Hepatocyte (in vitro differentiated cells): ENCODE data around the gene SMIM41. TPM values are rescaled to one million over a fixed set of nuclear protein-coding genes. Genes with fewer than 3 reads are reported as not detected.

ENCODE experiments used
- DNase-seq: peaks from one replicate; pipeline ENCODE4 v3.0.0-alpha.2; 2016; ENCODE audit warnings: low spot score
- H2AFZ ChIP-seq: fragments of 200-600 bp; sonication (generic); 2 replicates; pipeline ENCODE4 v1.6.0; 2016; ENCODE audit warnings: antibody characterized with exemption, mild to moderate bottlenecking
- H3K27ac ChIP-seq: fragments of 200-600 bp; sonication (generic); 2 replicates; pipeline ENCODE4 v1.5.1; 2016; ENCODE audit warnings: mild to moderate bottlenecking
- H3K27me3 ChIP-seq: fragments of 200-600 bp; sonication (generic); 2 replicates; pipeline ENCODE4 v1.6.1; 2016
- H3K36me3 ChIP-seq: fragments of 200-600 bp; sonication (generic); replicated peaks from 2 replicates; pipeline ENCODE4 v1.5.1; 2016; ENCODE audit warnings: low read depth; ENCODE audit not compliant: insufficient read depth
- H3K4me1 ChIP-seq: fragments of 200-600 bp; sonication (generic); 2 replicates; pipeline ENCODE4 v1.5.1; 2016; ENCODE audit warnings: mild to moderate bottlenecking, moderate library complexity; ENCODE audit not compliant: insufficient read depth
- H3K4me2 ChIP-seq: fragments of 200-600 bp; sonication (generic); 2 replicates; pipeline ENCODE4 v1.6.0; 2016
- H3K4me3 ChIP-seq: fragments of 200-600 bp; sonication (generic); 2 replicates; pipeline ENCODE4 v1.5.1; 2016; ENCODE audit warnings: mild to moderate bottlenecking
- H3K79me2 ChIP-seq: fragments of 200-600 bp; sonication (generic); 2 replicates; pipeline ENCODE4 v1.6.0; 2017; ENCODE audit warnings: mild to moderate bottlenecking
- H3K9me2 ChIP-seq: fragments of 200-600 bp; sonication (generic); replicated peaks from 2 replicates; pipeline ENCODE4 v1.6.0; 2017; ENCODE audit warnings: mild to moderate bottlenecking; ENCODE audit not compliant: insufficient read depth
- H3K9me3 ChIP-seq: fragments of 200-600 bp; sonication (generic); 2 replicates; pipeline ENCODE4 v1.5.1; 2016; ENCODE audit warnings: low read depth, mild to moderate bottlenecking
- H4K20me1 ChIP-seq: fragments of 200-600 bp; sonication (generic); 2 replicates; pipeline ENCODE4 v1.6.0; 2016; ENCODE audit warnings: mild to moderate bottlenecking; ENCODE audit not compliant: insufficient read depth, poor library complexity, severe bottlenecking
- CTCF ChIP-seq: fragments of 200-600 bp; sonication (generic); IDR thresholded peaks from 2 replicates; pipeline ENCODE4 v1.5.1; 2016; ENCODE audit warnings: antibody characterized with exemption, mild to moderate bottlenecking; ENCODE audit not compliant: poor library complexity
- EZH2 ChIP-seq: fragments of 200-600 bp; sonication (generic); IDR thresholded peaks from 2 replicates; pipeline ENCODE4 v1.6.1; 2016; ENCODE audit warnings: antibody characterized with exemption, mild to moderate bottlenecking, borderline replicate concordance
- EZH2phosphoT487 ChIP-seq: fragments of 200-600 bp; sonication (generic); IDR thresholded peaks from one replicate; pipeline ENCODE4 v1.6.1; 2018; ENCODE audit warnings: antibody characterized with exemption, mild to moderate bottlenecking, low read depth, moderate library complexity; ENCODE audit not compliant: unreplicated experiment, severe bottlenecking
- WGBS: methylation state at CpG from one replicate; pipeline ENCODE4 v1.1.6; 2016; ENCODE audit warnings: low lambda C conversion rate; ENCODE audit errors: missing lambda C conversion rate; 5-methylcytosine and 5-hydroxymethylcytosine counted together
- polyA plus RNA-seq: library from polyadenylated mRNA; unstranded; fragments of >200 nt; fragmentation: Nextera tagmentation; extraction: Ambion mirVana; gene quantifications from 2 replicates; pipeline ENCODE4 v1.2.1, GENCODE V29; 2016
- total RNA-seq: library from RNA; depleted of rRNA; stranded (reverse); fragments of >200 nt; gene quantifications from 2 replicates; pipeline ENCODE4 v1.2.3, GENCODE V29; 2014

SMIM41 gene
- total and polyA plus RNA-seq, 2 experiments from 2014 or later = not detected

- DNase-seq = no peak
- no peaks in the 10 kb centered on the region for H3K27me3 ChIP-seq
- H3K4me2 ChIP-seq = no peak overlapping the region
- 69% methylated on average over 5 of the region's 5 CpGs for WGBS
- no peaks in the 10 kb centered on the region for H4K20me1 ChIP-seq
- H3K4me3 ChIP-seq = no peak overlapping the region
- H3K36me3 ChIP-seq = no peaks in the 10 kb centered on the region
- H3K9me2 ChIP-seq = no peaks in the 10 kb centered on the region
- no peak overlapping the region for H2AFZ ChIP-seq
- H3K4me1 ChIP-seq = peaks cover 6% of the 10 kb centered on the region
- no peaks in the 10 kb centered on the region for H3K79me2 ChIP-seq
- no peak overlapping the region for H3K27ac ChIP-seq
- no peak for TF ChIP-seq EZH2
- TF ChIP-seq CTCF = no peak
- no peak for TF ChIP-seq EZH2phosphoT487
- H3K9me3 ChIP-seq = no peaks in the 10 kb centered on the region
Observed at GRCh38 chr12:52130711-52131110, 51.2 kb downstream of the SMIM41 start.

- Histone ChIP-seq H3K9me3 (no peaks in the 10 kb centered on the region), H3K27ac (no peak overlapping the region), H3K79me2 (no peaks in the 10 kb centered on the region), H4K20me1 (no peaks in the 10 kb centered on the region), H3K9me2 (no peaks in the 10 kb centered on the region), H3K36me3 (no peaks in the 10 kb centered on the region), H3K4me1 (no peaks in the 10 kb centered on the region), H3K4me3 (no peak overlapping the region), H2AFZ (no peak overlapping the region), H3K27me3 (no peaks in the 10 kb centered on the region), H3K4me2 (no peak overlapping the region)
- no peak for DNase-seq
- WGBS = 88% methylated on average over 3 of the region's 3 CpGs
- TF ChIP-seq EZH2 (no peak), CTCF (no peak), EZH2phosphoT487 (no peak)
Observed at GRCh38 chr12:52132754-52133161, 53.3 kb downstream of the SMIM41 start.

- Histone ChIP-seq H4K20me1 (no peaks in the 10 kb centered on the region), H3K27me3 (no peaks in the 10 kb centered on the region), H3K27ac (no peak overlapping the region), H2AFZ (no peak overlapping the region), H3K4me2 (no peak overlapping the region), H3K4me1 (no peaks in the 10 kb centered on the region), H3K9me3 (no peaks in the 10 kb centered on the region), H3K79me2 (no peaks in the 10 kb centered on the region), H3K4me3 (no peak overlapping the region), H3K9me2 (no peaks in the 10 kb centered on the region), H3K36me3 (no peaks in the 10 kb centered on the region)
- DNase-seq = peak; percentile 3
- TF ChIP-seq CTCF (no peak), EZH2 (no peak), EZH2phosphoT487 (no peak)
- WGBS = 89% methylated on average over 5 of the region's 5 CpGs
Observed at GRCh38 chr12:52137746-52138145, 58.2 kb downstream of the SMIM41 start.

- Histone ChIP-seq H3K27me3 (no peaks in the 10 kb centered on the region), H2AFZ (no peak overlapping the region), H3K9me3 (no peaks in the 10 kb centered on the region), H3K4me1 (no peaks in the 10 kb centered on the region), H3K36me3 (no peaks in the 10 kb centered on the region), H3K4me3 (no peak overlapping the region), H3K79me2 (no peaks in the 10 kb centered on the region), H3K9me2 (no peaks in the 10 kb centered on the region), H4K20me1 (no peaks in the 10 kb centered on the region), H3K27ac (no peak overlapping the region), H3K4me2 (no peak overlapping the region)
- no peak for TF ChIP-seq CTCF
- no peak for TF ChIP-seq EZH2phosphoT487
- TF ChIP-seq EZH2 = no peak
- no peak for DNase-seq
- 85% methylated on average over 13 of the region's 13 CpGs for WGBS
Observed at GRCh38 chr12:52139147-52139546, 59.6 kb downstream of the SMIM41 start.
